ENCODE measurements around the gene FGF3. TPM values are rescaled to one million over a fixed set of nuclear protein-coding genes. Genes with fewer than 3 reads are reported as not detected.

FGF3 gene
- polyA plus RNA-seq, 1 experiment, result not detected

DNA sequence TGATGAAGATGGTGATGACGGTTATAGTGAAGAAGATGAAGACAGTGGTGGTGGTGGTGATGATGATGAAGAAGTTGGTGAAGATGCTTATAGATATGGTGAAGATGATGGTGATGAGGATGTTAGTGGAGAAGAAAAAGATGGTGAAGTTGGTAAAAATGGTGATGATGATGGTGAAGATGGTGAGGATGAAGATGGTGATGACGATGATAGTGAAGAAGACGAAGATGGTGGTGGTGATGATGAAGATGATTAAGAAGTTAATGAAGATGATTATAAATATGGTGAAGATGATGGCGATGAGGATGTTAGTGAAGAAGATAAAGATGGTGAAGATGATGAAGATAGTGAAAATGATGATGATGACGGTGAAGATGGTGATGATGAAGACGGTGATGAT lies 25.2 kb upstream of the FGF3 start:
- POLR2A ChIA-PET, result no interaction called here
- DNase-seq (ENCODE audit: low read depth, low spot score), result no peak
- H3K27me3 ChIP-seq (ENCODE audit: control insufficient read depth, insufficient read depth, low read length), result peaks cover 18% of the 10 kb centered on the region
- CTCF ChIA-PET, result no interaction called here
- H3K27ac ChIP-seq (ENCODE audit: low read depth, low read length), result no peak overlapping the region
- TF ChIP-seq, protein P1, sequence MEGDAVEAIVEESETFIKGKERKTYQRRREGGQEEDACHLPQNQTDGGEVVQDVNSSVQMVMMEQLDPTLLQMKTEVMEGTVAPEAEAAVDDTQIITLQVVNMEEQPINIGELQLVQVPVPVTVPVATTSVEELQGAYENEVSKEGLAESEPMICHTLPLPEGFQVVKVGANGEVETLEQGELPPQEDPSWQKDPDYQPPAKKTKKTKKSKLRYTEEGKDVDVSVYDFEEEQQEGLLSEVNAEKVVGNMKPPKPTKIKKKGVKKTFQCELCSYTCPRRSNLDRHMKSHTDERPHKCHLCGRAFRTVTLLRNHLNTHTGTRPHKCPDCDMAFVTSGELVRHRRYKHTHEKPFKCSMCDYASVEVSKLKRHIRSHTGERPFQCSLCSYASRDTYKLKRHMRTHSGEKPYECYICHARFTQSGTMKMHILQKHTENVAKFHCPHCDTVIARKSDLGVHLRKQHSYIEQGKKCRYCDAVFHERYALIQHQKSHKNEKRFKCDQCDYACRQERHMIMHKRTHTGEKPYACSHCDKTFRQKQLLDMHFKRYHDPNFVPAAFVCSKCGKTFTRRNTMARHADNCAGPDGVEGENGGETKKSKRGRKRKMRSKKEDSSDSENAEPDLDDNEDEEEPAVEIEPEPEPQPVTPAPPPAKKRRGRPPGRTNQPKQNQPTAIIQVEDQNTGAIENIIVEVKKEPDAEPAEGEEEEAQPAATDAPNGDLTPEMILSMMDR (IDR thresholded peaks at IDR 0.05; ENCODE audit: low read depth, low read length), result no peak
- H3K9me3 ChIP-seq (ENCODE audit: control insufficient read depth, insufficient read depth, low read length), result no peaks in the 10 kb centered on the region; the same call in 1 of the 2 replicates
- no peak overlapping the region for H3K4me3 ChIP-seq (ENCODE audit: low read depth, low read length)

DNA sequence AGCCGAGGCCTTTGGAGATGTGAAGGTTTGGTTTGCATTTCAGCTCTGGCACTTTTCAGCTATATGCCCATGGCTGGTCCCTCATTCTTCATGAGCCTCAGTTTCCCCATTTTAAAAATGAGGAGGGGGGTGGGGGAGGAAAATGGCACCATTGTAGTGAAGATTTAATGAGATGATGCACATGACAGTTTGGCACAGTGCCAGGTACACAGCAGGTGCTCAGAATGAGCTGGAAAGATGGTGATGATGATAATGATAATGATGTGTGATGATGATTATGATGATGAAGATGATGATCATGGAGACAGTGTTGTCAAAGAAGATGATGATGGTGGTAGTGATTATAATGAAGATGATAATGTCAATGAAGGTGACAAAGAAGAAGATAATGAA lies 24.3 kb upstream of the FGF3 start:
- Histone ChIP-seq H3K4me3 (ENCODE audit: low read depth, low read length) (no peak overlapping the region), H3K27ac (ENCODE audit: low read depth, low read length) (no peak overlapping the region), H3K9me3 (ENCODE audit: control insufficient read depth, insufficient read depth, low read length) (no peaks in the 10 kb centered on the region; the same call in 1 of the 2 replicates), H3K27me3 (ENCODE audit: control insufficient read depth, insufficient read depth, low read length) (peaks cover 18% of the 10 kb centered on the region)
- POLR2A ChIA-PET, result interaction anchor here (0.6 kb wide), 1 partner anchor 268 kb away, joined by 3 read pairs; no protein-coding TSS in a partner anchor
- DNase-seq (ENCODE audit: low read depth, low spot score), result no peak
- CTCF ChIA-PET, result interaction anchor here (0.6 to 0.9 kb wide), 2 partner anchors 123 to 148 kb away, joined by 6 to 8 read pairs; no protein-coding TSS in a partner anchor
- TF ChIP-seq, protein P1 (IDR thresholded peaks at IDR 0.05; ENCODE audit: low read depth, low read length), result no peak

DNA sequence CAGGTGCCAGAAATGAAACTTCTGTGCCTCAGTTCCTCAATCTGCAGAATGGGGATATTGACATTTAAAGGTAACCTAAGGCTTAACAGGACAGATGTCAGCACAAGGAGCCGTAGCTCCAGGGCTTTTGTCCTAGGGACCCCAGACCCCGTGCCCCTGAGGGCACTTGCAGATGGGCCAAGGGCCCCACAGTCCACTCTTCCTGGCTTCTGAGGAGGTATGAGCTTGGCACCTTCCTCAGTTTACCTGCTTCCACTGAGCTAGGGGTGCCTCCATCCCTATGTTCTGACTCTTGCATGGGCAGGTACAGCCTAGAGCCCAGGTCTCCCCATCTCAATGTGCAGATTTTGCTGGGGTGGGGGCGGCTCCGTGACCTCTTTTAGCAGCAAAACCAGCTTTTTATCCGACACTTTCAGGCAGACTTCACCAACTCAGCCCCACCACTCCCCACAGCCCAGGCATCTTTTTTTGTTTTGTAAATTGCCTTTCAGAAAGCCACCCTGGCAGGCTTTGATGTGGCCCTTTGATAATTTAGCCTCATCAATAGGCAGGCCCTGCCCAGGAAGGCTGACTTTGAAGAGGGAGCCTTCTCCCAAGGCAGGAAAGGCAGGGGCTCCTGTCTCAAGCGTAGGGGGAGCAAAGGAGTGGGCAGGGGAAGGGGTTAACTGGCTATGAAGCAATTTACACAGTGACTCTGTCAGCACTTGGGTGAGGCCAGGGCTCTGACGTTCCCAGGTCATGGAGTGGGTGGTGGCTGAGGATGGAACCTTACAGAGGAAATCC lies 23.7 kb upstream of the FGF3 start:
- ChIA-PET POLR2A (interaction anchor here (0.6 kb wide), 1 partner anchor 268 kb away, joined by 3 read pairs; no protein-coding TSS in a partner anchor), CTCF (interaction anchor here (0.6 to 0.9 kb wide), 3 partner anchors 123 to 157 kb away, joined by 3 to 8 read pairs (median 6); no protein-coding TSS in a partner anchor)
- DNase-seq (ENCODE audit: low read depth, low spot score), result no peak
- Histone ChIP-seq H3K27me3 (ENCODE audit: control insufficient read depth, insufficient read depth, low read length) (peaks cover 17% of the 10 kb centered on the region), H3K9me3 (ENCODE audit: control insufficient read depth, insufficient read depth, low read length) (no peaks in the 10 kb centered on the region; the same call in 1 of the 2 replicates), H3K27ac (ENCODE audit: low read depth, low read length) (no peak overlapping the region), H3K4me3 (ENCODE audit: low read depth, low read length) (no peak overlapping the region)
- TF ChIP-seq, protein P1 (IDR thresholded peaks at IDR 0.05; ENCODE audit: low read depth, low read length), result no peak

DNA sequence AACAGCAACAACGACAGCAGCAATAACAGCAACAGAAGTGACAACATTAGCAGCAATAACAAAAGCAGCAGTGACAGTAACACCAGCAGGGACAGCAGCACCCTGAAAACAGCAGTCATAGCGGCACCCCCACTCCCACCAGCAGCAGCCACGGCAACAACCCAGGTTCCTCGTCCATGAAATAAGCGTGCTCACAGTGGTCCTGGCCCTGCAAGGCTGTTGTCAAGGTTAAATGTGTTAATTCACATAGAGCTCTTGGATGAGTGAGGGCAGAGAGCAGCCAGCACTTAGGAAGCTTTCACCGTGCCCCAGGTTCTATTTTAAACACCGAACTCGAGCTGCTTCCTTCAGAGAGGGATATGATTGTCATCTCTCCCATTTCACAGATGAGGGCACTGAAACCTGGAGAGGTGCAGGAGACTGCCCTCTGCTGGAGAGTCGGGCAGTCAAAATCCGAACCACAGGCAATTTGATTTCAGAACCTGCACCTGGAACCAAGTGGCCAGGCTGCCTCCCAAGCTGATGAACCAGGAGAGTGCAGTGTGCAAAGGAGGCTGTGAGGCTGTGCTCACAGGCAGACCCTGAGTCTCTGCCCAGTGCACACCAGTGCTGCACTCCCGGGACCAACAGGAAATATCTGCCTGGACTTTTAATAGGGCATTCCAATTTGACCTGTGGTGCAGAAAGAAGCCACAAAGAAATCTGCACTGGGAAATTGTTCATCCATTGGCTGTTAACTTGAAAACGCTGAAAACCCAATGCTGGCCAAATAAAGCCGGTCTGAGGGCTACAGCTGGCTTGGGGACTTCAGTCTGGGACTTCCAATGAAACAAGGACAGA lies 22.9 kb upstream of the FGF3 start:
- TF ChIP-seq, protein P1 (IDR thresholded peaks at IDR 0.05; ENCODE audit: low read depth, low read length), result peak; percentile 33
- no peak overlapping the region for H3K27ac ChIP-seq (ENCODE audit: low read depth, low read length)
- no peaks in the 10 kb centered on the region; the same call in 1 of the 2 replicates for H3K9me3 ChIP-seq (ENCODE audit: control insufficient read depth, insufficient read depth, low read length)
- DNase-seq (ENCODE audit: low read depth, low spot score), result no peak
- peaks cover 10% of the 10 kb centered on the region for H3K27me3 ChIP-seq (ENCODE audit: control insufficient read depth, insufficient read depth, low read length)
- ChIA-PET CTCF (interaction anchor here (0.5 to 0.9 kb wide), 3 partner anchors 156 to 180 kb away, joined by 3 to 4 read pairs (median 3); no protein-coding TSS in a partner anchor), POLR2A (interaction anchor here (0.8 kb wide), 1 partner anchor 163 kb away, joined by 3 read pairs; no protein-coding TSS in a partner anchor)
- no peak overlapping the region for H3K4me3 ChIP-seq (ENCODE audit: low read depth, low read length)

All from AG04450 (cell line).